ENCODE results near the gene MDM4. TPM values are rescaled to one million over a fixed set of nuclear protein-coding genes. Genes with fewer than 3 reads are reported as not detected.

Gene MDM4
- total RNA-seq, 1 donor from 2014 or later: 9.9 TPM

- Histone ChIP-seq H3K36me3 (peaks cover 44 to 54% of the 10 kb centered on the region in 2 donors), H3K4me1 (no peaks in the 10 kb centered on the region), H3K4me3 (no peak overlapping the region), H3K27ac (no peak overlapping the region), H3K27me3 (no peaks in the 10 kb centered on the region), H3K9me3 (no peaks in the 10 kb centered on the region)
- no peak for DNase-seq (ENCODE audit: low spot score in 2 of 2)
- intact Hi-C loops (cut with DNase I): no loop called here
- TF ChIP-seq CTCF (IDR thresholded peaks at IDR 0.05): no peak
Observed at GRCh38 chr1:204524986-204525385, 8.8 kb downstream of the MDM4 start.

GRCh38 chr1:204528241-204528640 lies 12.0 kb downstream of the MDM4 start:
- Histone ChIP-seq H3K9me3 (no peaks in the 10 kb centered on the region), H3K27ac (no peak overlapping the region), H3K27me3 (no peaks in the 10 kb centered on the region), H3K4me3 (no peak overlapping the region), H3K36me3 (peaks cover 56 to 87% of the 10 kb centered on the region in 2 donors), H3K4me1 (no peaks in the 10 kb centered on the region)
- intact Hi-C loops (cut with DNase I): no loop called here
- DNase-seq (ENCODE audit: low spot score in 2 of 2): no peak
- no peak for TF ChIP-seq CTCF (IDR thresholded peaks at IDR 0.05)

- intact Hi-C loops (cut with DNase I): no loop called here
- Histone ChIP-seq H3K36me3 (peaks cover 56 to 91% of the 10 kb centered on the region in 2 donors), H3K27ac (no peak overlapping the region)
Observed at GRCh38 chr1:204528677-204529076, 12.5 kb downstream of the MDM4 start.

GRCh38 chr1:204529371-204529895 lies 13.2 kb downstream of the MDM4 start:
- Histone ChIP-seq H3K27me3 (no peaks in the 10 kb centered on the region), H3K4me1 (no peaks in the 10 kb centered on the region), H3K4me3 (no peak overlapping the region), H3K36me3 (peaks cover 56 to 98% of the 10 kb centered on the region in 2 donors), H3K27ac (no peak overlapping the region), H3K9me3 (no peaks in the 10 kb centered on the region)
- DNase-seq (ENCODE audit: low spot score in 2 of 2): no peak
- TF ChIP-seq CTCF (IDR thresholded peaks at IDR 0.05): no peak
- intact Hi-C loops (cut with DNase I): no loop called here

More at GRCh38 chr1:204528677-204529076, 12.5 kb downstream of the MDM4 start:
- no peak overlapping the region for H3K4me3 ChIP-seq
- H3K27me3 ChIP-seq: no peaks in the 10 kb centered on the region
- no peaks in the 10 kb centered on the region for H3K9me3 ChIP-seq
- TF ChIP-seq CTCF (IDR thresholded peaks at IDR 0.05): no peak
- no peak for DNase-seq (ENCODE audit: low spot score in 2 of 2)
- H3K4me1 ChIP-seq: no peaks in the 10 kb centered on the region

GRCh38 chr1:204530932-204531331 lies 14.7 kb downstream of the MDM4 start:
- intact Hi-C loops (cut with DNase I): no loop called here
- Histone ChIP-seq H3K27me3 (no peaks in the 10 kb centered on the region), H3K27ac (no peak overlapping the region), H3K4me1 (no peaks in the 10 kb centered on the region), H3K9me3 (no peaks in the 10 kb centered on the region), H3K4me3 (no peak overlapping the region), H3K36me3 (peaks cover 52 to 92% of the 10 kb centered on the region in 2 donors)
- no peak for TF ChIP-seq CTCF (IDR thresholded peaks at IDR 0.05)
- no peak for DNase-seq (ENCODE audit: low spot score in 2 of 2)

GRCh38 chr1:204532832-204533231 lies 16.6 kb downstream of the MDM4 start:
- Histone ChIP-seq H3K9me3 (no peaks in the 10 kb centered on the region), H3K4me3 (no peak overlapping the region), H3K4me1 (no peaks in the 10 kb centered on the region), H3K27ac (no peak overlapping the region), H3K36me3 (peaks cover 41 to 84% of the 10 kb centered on the region in 2 donors), H3K27me3 (no peaks in the 10 kb centered on the region)
- no peak for DNase-seq (ENCODE audit: low spot score in 2 of 2)
- TF ChIP-seq CTCF (IDR thresholded peaks at IDR 0.05): no peak
- intact Hi-C loops (cut with DNase I): no loop called here
